ENCODE results near the gene GRAMD1C. TPM values are rescaled to one million over a fixed set of nuclear protein-coding genes. Genes with fewer than 3 reads are reported as not detected.

GRAMD1C gene
- total and polyA plus RNA-seq, 2 of the 13 experiments (the other 11 are each of a cell fraction or from before 2014, with no cell fraction given): 0.45 TPM; not detected in 1

GRCh38 chr3:113927556-113927955 is 89.0 kb downstream of the GRAMD1C start:
- ChIA-PET POLR2A (no interaction called here), CTCF (ENCODE audit: low intra/inter-chr PET ratio, low total read pairs) (no interaction called here)
- Histone ChIP-seq H3K4me1 (ENCODE audit: insufficient read depth, low read length) (no peaks in the 10 kb centered on the region), H3K9ac (ENCODE audit: insufficient read depth, low read depth, low read length) (no peak overlapping the region), H3K4me2 (ENCODE audit: low read depth, low read length) (no peak overlapping the region), H4K20me1 (ENCODE audit: insufficient read depth, low read length) (no peaks in the 10 kb centered on the region), H3K4me3 (replicated peaks in 1 of 3; ENCODE audit: insufficient read depth in 1 of 3, low read depth in 2 of 3, low read length in 3 of 3) (no peak overlapping the region), H3K36me3 (replicated peaks in 1 of 2; ENCODE audit: control insufficient read depth in 1 of 2, insufficient read depth in 2 of 2, low read length in 2 of 2) (no peaks in the 10 kb centered on the region), H3K27me3 (ENCODE audit: control insufficient read depth in 1 of 2, insufficient read depth in 2 of 2, low read length in 2 of 2) (peaks cover 0 to 4% of the 10 kb centered on the region in 2 experiments; a peak in 2 of 5 replicates), H2AFZ (ENCODE audit: low read length) (no peak overlapping the region), H3K9me3 (ENCODE audit: low read length) (peaks cover 12% of the 10 kb centered on the region; the same call in 1 of the 2 replicates), H3K79me2 (ENCODE audit: insufficient read depth, low read length) (no peaks in the 10 kb centered on the region), H3K27ac (ENCODE audit: extremely low read length, insufficient read depth, low read length) (no peak overlapping the region)
- DNase-seq (ENCODE audit: low spot score) (no peak), FAIRE-seq (no peak), ATAC-seq (no peak)
- TF ChIP-seq ZNF17 (CRISPR knock-in tag; IDR thresholded peaks at IDR 0.05) (no peak), RFXAP (CRISPR knock-in tag; IDR thresholded peaks at IDR 0.05; ENCODE audit: borderline replicate concordance) (no peak), DR1 (CRISPR knock-in tag; IDR thresholded peaks at IDR 0.05) (no peak), FOXK1 (CRISPR knock-in tag; IDR thresholded peaks at IDR 0.05; ENCODE audit: borderline replicate concordance, low read depth) (no peak), ZNF282 (IDR thresholded peaks at IDR 0.05; ENCODE audit: partially characterized antibody) (no peak), DRAP1 (CRISPR knock-in tag; IDR thresholded peaks at IDR 0.05) (no peak), ZNF256 (CRISPR knock-in tag; conservative IDR thresholded peaks at IDR 0.05) (no peak), GABPA (IDR thresholded peaks at IDR 0.05; ENCODE audit: low read depth, low read length) (no peak), GABPA (CRISPR knock-in tag; IDR thresholded peaks at IDR 0.05; ENCODE audit: low read depth) (no peak), ZNF225 (CRISPR knock-in tag; IDR thresholded peaks at IDR 0.05) (no peak), SP2 (CRISPR knock-in tag; IDR thresholded peaks at IDR 0.05) (no peak), HMG20A (CRISPR knock-in tag; IDR thresholded peaks at IDR 0.05; ENCODE audit: borderline replicate concordance) (no peak), ZNF253 (CRISPR knock-in tag; IDR thresholded peaks at IDR 0.05; ENCODE audit: borderline replicate concordance) (no peak), ZNF296 (CRISPR knock-in tag; conservative IDR thresholded peaks at IDR 0.05) (no peak)
- TF ChIP-seq, protein P1, sequence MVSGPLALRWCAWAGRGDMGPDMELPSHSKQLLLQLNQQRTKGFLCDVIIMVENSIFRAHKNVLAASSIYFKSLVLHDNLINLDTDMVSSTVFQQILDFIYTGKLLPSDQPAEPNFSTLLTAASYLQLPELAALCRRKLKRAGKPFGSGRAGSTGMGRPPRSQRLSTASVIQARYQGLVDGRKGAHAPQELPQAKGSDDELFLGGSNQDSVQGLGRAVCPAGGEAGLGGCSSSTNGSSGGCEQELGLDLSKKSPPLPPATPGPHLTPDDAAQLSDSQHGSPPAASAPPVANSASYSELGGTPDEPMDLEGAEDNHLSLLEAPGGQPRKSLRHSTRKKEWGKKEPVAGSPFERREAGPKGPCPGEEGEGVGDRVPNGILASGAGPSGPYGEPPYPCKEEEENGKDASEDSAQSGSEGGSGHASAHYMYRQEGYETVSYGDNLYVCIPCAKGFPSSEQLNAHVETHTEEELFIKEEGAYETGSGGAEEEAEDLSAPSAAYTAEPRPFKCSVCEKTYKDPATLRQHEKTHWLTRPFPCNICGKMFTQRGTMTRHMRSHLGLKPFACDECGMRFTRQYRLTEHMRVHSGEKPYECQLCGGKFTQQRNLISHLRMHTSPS (CRISPR knock-in tag; IDR thresholded peaks at IDR 0.05; ENCODE audit: low read depth): no peak
- TF ChIP-seq, protein P2, sequence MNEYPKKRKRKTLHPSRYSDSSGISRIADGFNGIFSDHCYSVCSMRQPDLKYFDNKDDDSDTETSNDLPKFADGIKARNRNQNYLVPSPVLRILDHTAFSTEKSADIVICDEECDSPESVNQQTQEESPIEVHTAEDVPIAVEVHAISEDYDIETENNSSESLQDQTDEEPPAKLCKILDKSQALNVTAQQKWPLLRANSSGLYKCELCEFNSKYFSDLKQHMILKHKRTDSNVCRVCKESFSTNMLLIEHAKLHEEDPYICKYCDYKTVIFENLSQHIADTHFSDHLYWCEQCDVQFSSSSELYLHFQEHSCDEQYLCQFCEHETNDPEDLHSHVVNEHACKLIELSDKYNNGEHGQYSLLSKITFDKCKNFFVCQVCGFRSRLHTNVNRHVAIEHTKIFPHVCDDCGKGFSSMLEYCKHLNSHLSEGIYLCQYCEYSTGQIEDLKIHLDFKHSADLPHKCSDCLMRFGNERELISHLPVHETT (CRISPR knock-in tag; conservative IDR thresholded peaks at IDR 0.05): no peak
- TF ChIP-seq, protein P3, sequence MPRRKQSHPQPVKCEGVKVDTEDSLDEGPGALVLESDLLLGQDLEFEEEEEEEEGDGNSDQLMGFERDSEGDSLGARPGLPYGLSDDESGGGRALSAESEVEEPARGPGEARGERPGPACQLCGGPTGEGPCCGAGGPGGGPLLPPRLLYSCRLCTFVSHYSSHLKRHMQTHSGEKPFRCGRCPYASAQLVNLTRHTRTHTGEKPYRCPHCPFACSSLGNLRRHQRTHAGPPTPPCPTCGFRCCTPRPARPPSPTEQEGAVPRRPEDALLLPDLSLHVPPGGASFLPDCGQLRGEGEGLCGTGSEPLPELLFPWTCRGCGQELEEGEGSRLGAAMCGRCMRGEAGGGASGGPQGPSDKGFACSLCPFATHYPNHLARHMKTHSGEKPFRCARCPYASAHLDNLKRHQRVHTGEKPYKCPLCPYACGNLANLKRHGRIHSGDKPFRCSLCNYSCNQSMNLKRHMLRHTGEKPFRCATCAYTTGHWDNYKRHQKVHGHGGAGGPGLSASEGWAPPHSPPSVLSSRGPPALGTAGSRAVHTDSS (CRISPR knock-in tag; conservative IDR thresholded peaks at IDR 0.05): no peak
- TF ChIP-seq, protein P4, sequence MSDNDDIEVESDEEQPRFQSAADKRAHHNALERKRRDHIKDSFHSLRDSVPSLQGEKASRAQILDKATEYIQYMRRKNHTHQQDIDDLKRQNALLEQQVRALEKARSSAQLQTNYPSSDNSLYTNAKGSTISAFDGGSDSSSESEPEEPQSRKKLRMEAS (IDR thresholded peaks at IDR 0.05): no peak
- TF ChIP-seq, protein P5, sequence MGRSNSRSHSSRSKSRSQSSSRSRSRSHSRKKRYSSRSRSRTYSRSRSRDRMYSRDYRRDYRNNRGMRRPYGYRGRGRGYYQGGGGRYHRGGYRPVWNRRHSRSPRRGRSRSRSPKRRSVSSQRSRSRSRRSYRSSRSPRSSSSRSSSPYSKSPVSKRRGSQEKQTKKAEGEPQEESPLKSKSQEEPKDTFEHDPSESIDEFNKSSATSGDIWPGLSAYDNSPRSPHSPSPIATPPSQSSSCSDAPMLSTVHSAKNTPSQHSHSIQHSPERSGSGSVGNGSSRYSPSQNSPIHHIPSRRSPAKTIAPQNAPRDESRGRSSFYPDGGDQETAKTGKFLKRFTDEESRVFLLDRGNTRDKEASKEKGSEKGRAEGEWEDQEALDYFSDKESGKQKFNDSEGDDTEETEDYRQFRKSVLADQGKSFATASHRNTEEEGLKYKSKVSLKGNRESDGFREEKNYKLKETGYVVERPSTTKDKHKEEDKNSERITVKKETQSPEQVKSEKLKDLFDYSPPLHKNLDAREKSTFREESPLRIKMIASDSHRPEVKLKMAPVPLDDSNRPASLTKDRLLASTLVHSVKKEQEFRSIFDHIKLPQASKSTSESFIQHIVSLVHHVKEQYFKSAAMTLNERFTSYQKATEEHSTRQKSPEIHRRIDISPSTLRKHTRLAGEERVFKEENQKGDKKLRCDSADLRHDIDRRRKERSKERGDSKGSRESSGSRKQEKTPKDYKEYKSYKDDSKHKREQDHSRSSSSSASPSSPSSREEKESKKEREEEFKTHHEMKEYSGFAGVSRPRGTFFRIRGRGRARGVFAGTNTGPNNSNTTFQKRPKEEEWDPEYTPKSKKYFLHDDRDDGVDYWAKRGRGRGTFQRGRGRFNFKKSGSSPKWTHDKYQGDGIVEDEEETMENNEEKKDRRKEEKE (IDR thresholded peaks at IDR 0.05): no peak
- intact Hi-C loops (cut with micrococcal nuclease; ENCODE audit: unreplicated experiment): no loop called here
- 21% methylated on average over 4 of the region's 5 CpGs for WGBS (ENCODE audit: low lambda C conversion rate)
- BruUV-seq (replicated peaks): no TSS peak
- in situ Hi-C loops (cut with HindIII; ENCODE audit: extremely low pct_ligation_motif_present, low pct_unique_long_range_greater_than_20kb): no loop called here

Measured in HepG2 (cell line).